ENCODE results near the gene CRYL1. TPM values are rescaled to one million over a fixed set of nuclear protein-coding genes. Genes with fewer than 3 reads are reported as not detected.
"Not testable (repeated sequence)": the region's sequence is repeated elsewhere in the genome, so short reads cannot be mapped to it uniquely, and the experiment has no call there.

CRYL1 gene
- total RNA-seq, 2 experiments from 2014 or later, result 8.5 to 9.1 TPM

GRCh38 chr13:20434210-20434609 lies 91.4 kb downstream of the CRYL1 start:
- H3K27ac Mint-ChIP-seq; ATAC-seq; H3K36me3 Mint-ChIP-seq (ENCODE audit: low read depth); H3K27me3 Mint-ChIP-seq; POLR2A ChIA-PET; intact Hi-C loops (cut with DNase I, micrococcal nuclease); H3K4me1 Mint-ChIP-seq; H3K9me3 Mint-ChIP-seq (ENCODE audit: low read depth); H3K4me3 Mint-ChIP-seq; DNase-seq: not testable (repeated sequence)
- CTCF ChIA-PET, result interaction anchor here (1.2 kb wide), 1 partner anchor 23 kb away, joined by 4 read pairs; no protein-coding TSS in a partner anchor

- ChIA-PET CTCF (interaction anchor here (1.5 kb wide), 1 partner anchor 10 kb away, joined by 5 read pairs; no protein-coding TSS in a partner anchor), POLR2A (no interaction called here)
- no peak overlapping the region for H3K4me3 Mint-ChIP-seq
- H3K27ac Mint-ChIP-seq, result no peak overlapping the region
- ATAC-seq (no peak), DNase-seq (no peak)
- H3K9me3 Mint-ChIP-seq (ENCODE audit: low read depth), result no peaks in the 10 kb centered on the region
- no peaks in the 10 kb centered on the region for H3K36me3 Mint-ChIP-seq (ENCODE audit: low read depth)
- peaks cover 28% of the 10 kb centered on the region for H3K4me1 Mint-ChIP-seq
- intact Hi-C loops (cut with DNase I, micrococcal nuclease), result no loop called here
- no peaks in the 10 kb centered on the region for H3K27me3 Mint-ChIP-seq
Measured at GRCh38 chr13:20431687-20432384, 93.8 kb downstream of the CRYL1 start.

GRCh38 chr13:20431080-20431479 lies 94.6 kb downstream of the CRYL1 start:
- Mint-ChIP-seq H3K4me1 (peaks cover 35% of the 10 kb centered on the region), H3K27me3 (no peaks in the 10 kb centered on the region), H3K9me3 (ENCODE audit: low read depth) (no peaks in the 10 kb centered on the region), H3K36me3 (ENCODE audit: low read depth) (no peaks in the 10 kb centered on the region), H3K27ac (no peak overlapping the region), H3K4me3 (no peak overlapping the region)
- ChIA-PET CTCF (interaction anchor here (1.5 kb wide), 1 partner anchor 11 kb away, joined by 5 read pairs; no protein-coding TSS in a partner anchor), POLR2A (no interaction called here)
- DNase-seq, result no peak
- intact Hi-C loops (cut with DNase I, micrococcal nuclease), result no loop called here
- no peak for ATAC-seq

GRCh38 chr13:20430296-20430695 lies 95.4 kb downstream of the CRYL1 start:
- CTCF ChIA-PET, result interaction anchor here (1.2 kb wide), 1 partner anchor 227 kb away, joined by 5 read pairs; no protein-coding TSS in a partner anchor
- ATAC-seq, result no peak
- Mint-ChIP-seq H3K27ac (no peak overlapping the region), H3K36me3 (ENCODE audit: low read depth) (peaks cover 2% of the 10 kb centered on the region), H3K4me1 (peaks cover 41% of the 10 kb centered on the region), H3K27me3 (no peaks in the 10 kb centered on the region), H3K9me3 (ENCODE audit: low read depth) (no peaks in the 10 kb centered on the region), H3K4me3 (no peak overlapping the region)
- no peak for DNase-seq
- intact Hi-C loops (cut with DNase I, micrococcal nuclease), result no loop called here
- POLR2A ChIA-PET, result no interaction called here

GRCh38 chr13:20429682-20430081 lies 96.0 kb downstream of the CRYL1 start:
- H3K9me3 Mint-ChIP-seq (ENCODE audit: low read depth), result no peaks in the 10 kb centered on the region
- H3K4me1 Mint-ChIP-seq, result peaks cover 42% of the 10 kb centered on the region
- no peak overlapping the region for H3K4me3 Mint-ChIP-seq
- intact Hi-C loops (cut with DNase I, micrococcal nuclease), result no loop called here
- ATAC-seq, result no peak
- DNase-seq, result no peak
- H3K27me3 Mint-ChIP-seq, result no peaks in the 10 kb centered on the region
- POLR2A ChIA-PET, result no interaction called here
- CTCF ChIA-PET, result interaction anchor here (1.2 kb wide), 1 partner anchor 226 kb away, joined by 5 read pairs; no protein-coding TSS in a partner anchor
- no peak overlapping the region for H3K27ac Mint-ChIP-seq
- H3K36me3 Mint-ChIP-seq (ENCODE audit: low read depth), result peaks cover 2% of the 10 kb centered on the region

- CTCF ChIA-PET, result interaction anchor here (1.2 kb wide), 1 partner anchor 226 kb away, joined by 5 read pairs; no protein-coding TSS in a partner anchor
- intact Hi-C loops (cut with DNase I, micrococcal nuclease), result no loop called here
- peaks cover 47% of the 10 kb centered on the region for H3K4me1 Mint-ChIP-seq
- DNase-seq (peak; percentile 46), ATAC-seq (peak; percentile 57)
- H3K36me3 Mint-ChIP-seq (ENCODE audit: low read depth), result peaks cover 2% of the 10 kb centered on the region
- H3K4me3 Mint-ChIP-seq, result no peak overlapping the region
- POLR2A ChIA-PET, result no interaction called here
- no peaks in the 10 kb centered on the region for H3K9me3 Mint-ChIP-seq (ENCODE audit: low read depth)
- H3K27me3 Mint-ChIP-seq, result no peaks in the 10 kb centered on the region
- H3K27ac Mint-ChIP-seq, result no peak overlapping the region
Measured at GRCh38 chr13:20428666-20429644, 96.7 kb downstream of the CRYL1 start.

GRCh38 chr13:20426766-20427448 lies 98.8 kb downstream of the CRYL1 start:
- H3K36me3 Mint-ChIP-seq (ENCODE audit: low read depth), result peaks cover 2% of the 10 kb centered on the region
- intact Hi-C loops (cut with DNase I, micrococcal nuclease), result no loop called here
- no peak overlapping the region for H3K4me3 Mint-ChIP-seq
- CTCF ChIA-PET, result interaction anchor here (0.6 to 1.2 kb wide), 2 partner anchors 50 to 66 kb away, joined by 3 read pairs; no protein-coding TSS in a partner anchor
- H3K4me1 Mint-ChIP-seq, result peaks cover 60% of the 10 kb centered on the region
- H3K27ac Mint-ChIP-seq, result peak overlapping the region; percentile 20
- no peaks in the 10 kb centered on the region for H3K9me3 Mint-ChIP-seq (ENCODE audit: low read depth)
- no peak for DNase-seq
- ATAC-seq, result no peak
- POLR2A ChIA-PET, result interaction anchor here (0.7 kb wide), 1 partner anchor 218 kb away, joined by 3 read pairs; no protein-coding TSS in a partner anchor
- no peaks in the 10 kb centered on the region for H3K27me3 Mint-ChIP-seq

- peak; percentile 59 for ATAC-seq
- intact Hi-C loops (cut with DNase I, micrococcal nuclease), result no loop called here
Measured at GRCh38 chr13:20425819-20426219, 99.8 kb downstream of the CRYL1 start.

GRCh38 chr13:20424949-20425348 lies 100.7 kb downstream of the CRYL1 start:
- peaks cover 2% of the 10 kb centered on the region for H3K36me3 Mint-ChIP-seq (ENCODE audit: low read depth)
- no peak overlapping the region for H3K4me3 Mint-ChIP-seq
- H3K27me3 Mint-ChIP-seq, result no peaks in the 10 kb centered on the region
- H3K4me1 Mint-ChIP-seq, result peaks cover 70% of the 10 kb centered on the region
- DNase-seq (no peak), ATAC-seq (no peak)
- H3K9me3 Mint-ChIP-seq (ENCODE audit: low read depth), result no peaks in the 10 kb centered on the region
- no peak overlapping the region for H3K27ac Mint-ChIP-seq
- ChIA-PET CTCF (interaction anchor here (1.2 kb wide), 1 partner anchor 66 kb away, joined by 3 read pairs; no protein-coding TSS in a partner anchor), POLR2A (no interaction called here)
- intact Hi-C loops (cut with DNase I, micrococcal nuclease), result no loop called here

More at GRCh38 chr13:20425819-20426219, 99.8 kb downstream of the CRYL1 start:
- DNase-seq, result peak; percentile 54
- POLR2A ChIA-PET, result no interaction called here
- Mint-ChIP-seq H3K27me3 (no peaks in the 10 kb centered on the region), H3K9me3 (ENCODE audit: low read depth) (no peaks in the 10 kb centered on the region), H3K27ac (no peak overlapping the region), H3K4me3 (no peak overlapping the region), H3K36me3 (ENCODE audit: low read depth) (peaks cover 2% of the 10 kb centered on the region), H3K4me1 (peaks cover 67% of the 10 kb centered on the region)
- CTCF ChIA-PET, result interaction anchor here (1.2 kb wide), 1 partner anchor 67 kb away, joined by 3 read pairs; no protein-coding TSS in a partner anchor

- ChIA-PET CTCF (interaction anchor here (1.2 kb wide), 1 partner anchor 67 kb away, joined by 3 read pairs; no protein-coding TSS in a partner anchor), POLR2A (no interaction called here)
- Mint-ChIP-seq H3K36me3 (ENCODE audit: low read depth) (peaks cover 2% of the 10 kb centered on the region), H3K27ac (no peak overlapping the region), H3K9me3 (ENCODE audit: low read depth) (no peaks in the 10 kb centered on the region), H3K27me3 (no peaks in the 10 kb centered on the region), H3K4me1 (peaks cover 72% of the 10 kb centered on the region), H3K4me3 (no peak overlapping the region)
- ATAC-seq (no peak), DNase-seq (no peak)
- intact Hi-C loops (cut with DNase I, micrococcal nuclease), result no loop called here
Measured at GRCh38 chr13:20424559-20424852, 101.2 kb downstream of the CRYL1 start.

- intact Hi-C loops (cut with DNase I, micrococcal nuclease), result no loop called here
- ChIA-PET CTCF (no interaction called here), POLR2A (no interaction called here)
- Mint-ChIP-seq H3K27ac (no peak overlapping the region), H3K4me1 (peaks cover 70% of the 10 kb centered on the region), H3K27me3 (peaks cover 5% of the 10 kb centered on the region), H3K36me3 (ENCODE audit: low read depth) (peaks cover 8% of the 10 kb centered on the region), H3K9me3 (ENCODE audit: low read depth) (peaks cover 6% of the 10 kb centered on the region), H3K4me3 (no peak overlapping the region)
- no peak for ATAC-seq
- no peak for DNase-seq
Measured at GRCh38 chr13:20422362-20422761, 103.3 kb downstream of the CRYL1 start.

Measured in activated CD4-positive, alpha-beta T cell treated with anti-CD3 and anti-CD28 coated beads for 36 hours (primary cell).